Activated naive CD8-positive, alpha-beta T cell (primary cell): ENCODE results near the gene CLMN.

ENCODE experiments used
- H3K27ac Mint-ChIP-seq: one replicate; pipeline ENCODE4 v1.8.0; 2021; ENCODE audit warnings: mixed read lengths
- H3K27me3 Mint-ChIP-seq: one replicate; pipeline ENCODE4 v1.8.0; 2021; ENCODE audit warnings: mixed read lengths
- H3K36me3 Mint-ChIP-seq: one replicate; pipeline ENCODE4 v1.8.0; 2021; ENCODE audit warnings: mixed read lengths
- H3K4me1 Mint-ChIP-seq: one replicate; pipeline ENCODE4 v1.8.0; 2021; ENCODE audit warnings: low read depth, mixed read lengths
- H3K4me3 Mint-ChIP-seq: one replicate; pipeline ENCODE4 v1.8.0; 2021; ENCODE audit warnings: mild to moderate bottlenecking, mixed read lengths
- H3K9me3 Mint-ChIP-seq: one replicate; pipeline ENCODE4 v1.8.0; 2021; ENCODE audit warnings: low read depth, mixed read lengths

Gene CLMN

DNA sequence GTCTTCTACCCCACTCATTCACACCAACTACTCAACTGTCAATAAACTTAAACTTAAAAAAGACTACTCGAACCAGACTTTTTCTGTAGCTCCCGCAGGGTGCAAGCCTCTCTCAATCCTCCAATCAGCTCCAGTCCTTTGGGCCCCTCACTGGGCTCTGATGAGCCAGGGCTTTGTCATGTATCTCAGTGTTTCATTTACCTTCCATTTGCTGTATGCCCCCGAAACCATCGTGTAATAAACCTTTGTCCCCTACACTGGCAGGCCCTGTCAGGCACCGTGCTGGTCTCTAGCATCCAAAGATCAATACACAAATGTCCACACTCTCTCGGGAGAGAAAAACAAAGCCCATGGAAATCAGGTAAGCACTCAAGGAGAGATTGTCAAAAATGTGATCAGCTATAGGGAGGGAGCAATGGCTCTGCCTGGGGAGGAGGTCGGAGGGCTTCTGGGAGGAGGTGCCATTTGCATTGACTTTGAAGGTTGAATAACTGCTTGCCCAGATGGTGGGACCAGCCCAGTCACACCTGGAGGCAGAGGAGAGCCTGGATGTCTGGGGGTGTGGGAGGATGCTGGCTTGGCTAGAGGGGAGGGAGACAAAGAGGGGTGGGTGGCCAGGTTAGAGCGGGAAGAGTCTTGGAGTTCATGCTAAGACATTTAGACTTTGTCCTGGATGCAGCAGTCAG, 120.3 kb downstream of the CLMN start:
- no peaks in the 10 kb centered on the region for H3K9me3 Mint-ChIP-seq
- H3K4me1 Mint-ChIP-seq, result no peaks in the 10 kb centered on the region
- H3K27ac Mint-ChIP-seq, result no peak overlapping the region
- no peaks in the 10 kb centered on the region for H3K36me3 Mint-ChIP-seq
- no peaks in the 10 kb centered on the region for H3K27me3 Mint-ChIP-seq
- no peak overlapping the region for H3K4me3 Mint-ChIP-seq

DNA sequence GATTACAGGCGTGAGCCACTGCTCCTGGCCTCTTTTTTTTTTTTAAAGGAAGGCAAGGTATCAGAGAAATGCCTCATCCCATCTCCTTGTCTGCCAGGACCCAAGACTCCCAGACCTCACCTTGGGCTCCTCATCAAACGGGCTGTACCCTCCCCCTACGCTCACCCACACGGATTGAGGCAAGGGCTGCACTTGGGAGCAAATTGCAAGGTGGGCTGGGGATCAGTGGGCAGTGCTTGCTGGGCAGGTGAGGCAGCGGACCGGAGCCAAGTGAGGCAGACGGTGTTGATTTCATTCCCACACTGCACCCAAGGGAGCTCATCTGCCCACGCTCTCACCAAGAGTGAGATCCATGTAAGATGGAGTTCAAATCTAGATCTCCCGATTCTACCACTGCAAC, 121.4 kb downstream of the CLMN start:
- Mint-ChIP-seq H3K4me3 (no peak overlapping the region), H3K36me3 (no peaks in the 10 kb centered on the region), H3K9me3 (no peaks in the 10 kb centered on the region), H3K4me1 (no peaks in the 10 kb centered on the region), H3K27ac (no peak overlapping the region), H3K27me3 (no peaks in the 10 kb centered on the region)

DNA sequence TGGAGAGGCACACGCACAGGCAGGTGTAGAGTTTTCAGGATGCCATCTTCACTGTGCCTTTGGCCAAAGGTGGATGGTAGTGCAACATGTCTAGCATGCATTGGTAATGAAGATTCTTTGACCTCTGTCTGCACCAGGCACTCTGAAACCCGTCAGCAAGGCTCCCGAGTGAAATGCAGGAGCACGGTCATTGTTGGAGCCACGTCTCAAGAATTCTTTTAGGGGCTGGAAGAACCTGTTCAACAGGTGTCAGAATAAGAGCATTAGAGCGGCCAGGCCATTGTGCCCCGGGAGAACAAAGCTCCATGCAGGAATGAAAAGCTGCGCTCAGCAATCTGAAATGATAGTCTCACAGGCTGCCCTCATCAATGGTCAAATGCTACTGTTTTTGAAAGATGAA, 122.2 kb downstream of the CLMN start:
- Mint-ChIP-seq H3K4me1 (no peaks in the 10 kb centered on the region), H3K4me3 (no peak overlapping the region), H3K36me3 (no peaks in the 10 kb centered on the region), H3K27ac (no peak overlapping the region), H3K27me3 (no peaks in the 10 kb centered on the region), H3K9me3 (no peaks in the 10 kb centered on the region)

DNA sequence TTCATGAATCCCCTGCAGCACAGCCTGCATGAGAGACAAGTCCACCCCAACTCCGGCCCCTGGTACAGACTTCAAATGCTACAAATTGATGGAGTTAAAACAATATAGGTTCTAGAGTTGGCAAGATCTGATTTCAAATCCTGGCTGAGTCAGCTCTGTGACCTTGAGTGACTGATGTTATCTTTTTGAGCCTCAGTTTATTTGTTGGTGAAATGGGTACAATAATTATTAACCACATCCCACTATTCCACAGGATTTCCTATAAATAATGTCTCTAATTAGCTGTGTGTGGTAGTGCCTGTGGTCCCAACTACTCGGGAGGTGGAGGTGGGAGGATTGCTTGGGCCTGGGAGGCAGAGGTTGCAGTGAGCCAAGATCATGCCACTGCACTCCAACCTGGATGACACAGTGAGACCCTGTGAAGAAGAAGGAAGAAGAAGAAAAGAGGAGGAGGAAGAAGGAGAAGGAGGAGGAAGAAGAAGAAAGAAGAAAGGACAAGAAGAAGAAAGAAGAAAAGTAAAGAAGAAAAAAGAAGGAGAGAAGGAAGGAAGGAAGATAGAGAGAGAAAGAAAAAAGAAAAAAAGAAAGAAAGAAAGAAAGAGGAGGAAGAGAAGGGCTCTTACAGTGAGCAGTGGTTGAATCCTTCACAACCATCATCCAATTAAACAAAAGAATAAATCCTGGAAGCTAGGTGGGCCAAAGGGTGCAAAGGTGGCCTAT, 122.7 kb downstream of the CLMN start:
- no peaks in the 10 kb centered on the region for H3K4me1 Mint-ChIP-seq
- no peak overlapping the region for H3K4me3 Mint-ChIP-seq
- no peaks in the 10 kb centered on the region for H3K9me3 Mint-ChIP-seq
- no peaks in the 10 kb centered on the region for H3K27me3 Mint-ChIP-seq
- H3K27ac Mint-ChIP-seq, result no peak overlapping the region
- H3K36me3 Mint-ChIP-seq, result no peaks in the 10 kb centered on the region

DNA sequence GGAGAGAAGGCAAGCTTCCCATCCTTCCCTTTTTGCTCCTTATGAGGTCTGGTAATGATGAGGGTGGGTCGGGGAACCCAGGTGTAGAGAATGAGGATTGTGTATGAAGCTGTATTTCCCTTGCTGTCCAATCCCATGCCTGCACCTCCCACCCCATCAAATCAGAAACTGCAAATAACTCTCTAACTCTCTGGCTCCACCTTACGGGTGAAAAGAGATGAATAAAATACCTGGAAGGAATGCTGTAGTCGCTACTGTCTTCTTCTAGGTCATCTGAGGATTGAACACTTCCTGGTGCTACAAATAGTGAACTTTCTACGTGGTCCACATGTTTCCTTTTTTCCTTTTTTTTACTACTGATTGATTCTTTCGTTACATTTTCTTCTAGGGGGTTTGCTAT, 123.4 kb downstream of the CLMN start:
- H3K36me3 Mint-ChIP-seq, result no peaks in the 10 kb centered on the region
- no peaks in the 10 kb centered on the region for H3K4me1 Mint-ChIP-seq
- H3K9me3 Mint-ChIP-seq, result no peaks in the 10 kb centered on the region
- no peak overlapping the region for H3K27ac Mint-ChIP-seq
- H3K27me3 Mint-ChIP-seq, result no peaks in the 10 kb centered on the region
- no peak overlapping the region for H3K4me3 Mint-ChIP-seq

DNA sequence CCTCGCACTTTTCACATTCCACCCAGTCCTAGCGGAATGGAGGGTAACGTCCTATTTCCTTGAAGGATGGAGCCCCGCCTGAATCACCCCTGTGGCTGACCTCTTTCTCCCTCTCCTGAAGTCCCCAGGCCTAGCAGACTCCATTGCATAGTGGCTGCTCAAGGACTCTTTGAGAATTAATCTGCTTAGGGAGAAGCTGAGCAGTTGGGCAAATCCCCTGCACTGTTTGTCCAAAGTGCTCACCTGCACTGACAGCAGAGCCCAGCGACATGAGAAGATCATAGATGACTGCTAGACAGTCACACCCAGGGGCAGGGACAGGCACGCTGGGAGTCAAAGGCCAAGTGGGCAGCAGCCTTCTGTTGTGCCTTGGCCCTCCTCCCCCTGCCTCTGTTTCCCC, 124.7 kb downstream of the CLMN start:
- Mint-ChIP-seq H3K27me3 (peaks cover 2% of the 10 kb centered on the region), H3K27ac (no peak overlapping the region), H3K4me3 (no peak overlapping the region)

DNA sequence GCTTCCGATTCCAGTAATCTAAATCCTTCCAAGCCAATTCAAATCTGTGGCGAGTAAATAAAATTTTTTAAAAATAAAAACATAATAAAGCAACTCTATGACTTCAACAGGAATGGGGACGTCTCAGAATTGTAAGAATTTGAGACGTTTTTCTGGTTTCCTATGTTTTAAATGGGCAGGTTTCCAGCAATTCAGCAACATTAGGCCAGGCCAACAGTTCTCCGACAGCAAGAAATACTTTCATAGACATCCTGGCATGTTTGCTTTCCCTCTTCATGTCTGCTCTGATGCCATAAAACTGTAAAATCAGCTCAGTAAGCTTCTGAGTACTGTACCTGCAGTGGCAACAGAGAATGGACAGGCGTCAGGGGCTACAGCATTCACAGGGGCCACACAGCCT, 126.6 kb downstream of the CLMN start:
- no peaks in the 10 kb centered on the region for H3K4me1 Mint-ChIP-seq
- H3K36me3 Mint-ChIP-seq, result no peaks in the 10 kb centered on the region
- H3K9me3 Mint-ChIP-seq, result no peaks in the 10 kb centered on the region
- H3K27me3 Mint-ChIP-seq, result peaks cover 2% of the 10 kb centered on the region
- no peak overlapping the region for H3K4me3 Mint-ChIP-seq
- no peak overlapping the region for H3K27ac Mint-ChIP-seq

More for the DNA sequence above, 124.7 kb downstream of the CLMN start:
- Mint-ChIP-seq H3K9me3 (no peaks in the 10 kb centered on the region), H3K36me3 (no peaks in the 10 kb centered on the region), H3K4me1 (no peaks in the 10 kb centered on the region)

DNA sequence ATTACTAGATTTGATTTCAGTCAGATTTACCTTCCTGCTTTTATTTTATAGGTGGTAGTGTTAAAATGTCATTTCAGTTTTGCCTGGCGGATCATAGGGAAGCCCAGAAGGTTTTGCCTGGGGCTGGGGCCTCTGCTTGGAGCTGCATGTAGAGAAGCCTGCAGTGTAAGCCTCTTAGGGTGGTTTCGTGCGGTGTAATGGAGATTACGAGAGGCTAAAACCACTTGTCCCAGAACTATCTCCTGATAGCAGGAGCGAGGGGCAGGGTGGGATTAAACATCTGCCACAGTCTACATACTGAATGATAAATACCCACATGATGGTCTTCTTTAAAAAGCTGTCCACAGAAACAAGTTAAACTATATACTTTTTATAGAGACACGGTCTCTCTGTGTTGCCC, 127.4 kb downstream of the CLMN start:
- H3K36me3 Mint-ChIP-seq, result no peaks in the 10 kb centered on the region
- no peaks in the 10 kb centered on the region for H3K4me1 Mint-ChIP-seq
- H3K27me3 Mint-ChIP-seq, result peaks cover 2% of the 10 kb centered on the region
- no peak overlapping the region for H3K4me3 Mint-ChIP-seq
- H3K27ac Mint-ChIP-seq, result no peak overlapping the region
- no peaks in the 10 kb centered on the region for H3K9me3 Mint-ChIP-seq

DNA sequence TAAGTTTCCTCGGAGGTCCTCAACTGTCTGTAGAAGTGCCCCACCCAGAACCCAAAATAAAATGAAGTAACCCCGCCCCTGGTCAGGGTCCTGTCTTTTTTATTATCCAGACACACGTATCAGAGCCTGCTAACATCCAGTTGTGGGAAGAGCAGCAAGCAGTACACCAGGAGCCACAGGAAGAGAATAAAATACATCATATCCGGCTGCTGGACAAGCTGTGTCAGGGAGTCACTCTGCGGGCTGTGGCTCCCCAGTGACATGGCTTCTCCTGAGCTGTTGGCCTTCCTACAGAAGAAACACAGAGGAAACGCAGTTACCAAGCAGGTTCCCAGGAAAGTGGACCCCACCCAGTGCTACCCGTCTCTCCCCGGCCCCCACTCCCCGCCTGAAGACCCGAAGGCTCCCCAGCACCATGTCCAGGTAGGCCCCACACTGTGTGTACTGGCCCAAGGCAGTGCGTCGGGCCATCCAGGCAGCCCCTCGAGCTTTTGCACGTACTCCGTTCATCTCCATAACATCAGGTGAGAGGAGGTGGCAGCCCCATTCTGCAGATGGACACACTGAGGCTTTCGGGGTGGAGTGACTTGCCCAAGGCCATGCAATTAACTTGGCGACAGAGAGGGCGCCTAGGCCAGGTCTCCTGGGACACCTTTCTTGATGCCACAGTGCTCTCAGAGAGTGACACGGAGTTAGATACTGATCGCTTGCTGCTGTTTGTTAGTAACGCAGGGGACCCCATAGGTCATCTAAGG, 128.1 kb downstream of the CLMN start:
- Mint-ChIP-seq H3K9me3 (no peaks in the 10 kb centered on the region), H3K27me3 (peaks cover 5% of the 10 kb centered on the region), H3K4me1 (no peaks in the 10 kb centered on the region), H3K36me3 (no peaks in the 10 kb centered on the region), H3K27ac (no peak overlapping the region), H3K4me3 (no peak overlapping the region)

DNA sequence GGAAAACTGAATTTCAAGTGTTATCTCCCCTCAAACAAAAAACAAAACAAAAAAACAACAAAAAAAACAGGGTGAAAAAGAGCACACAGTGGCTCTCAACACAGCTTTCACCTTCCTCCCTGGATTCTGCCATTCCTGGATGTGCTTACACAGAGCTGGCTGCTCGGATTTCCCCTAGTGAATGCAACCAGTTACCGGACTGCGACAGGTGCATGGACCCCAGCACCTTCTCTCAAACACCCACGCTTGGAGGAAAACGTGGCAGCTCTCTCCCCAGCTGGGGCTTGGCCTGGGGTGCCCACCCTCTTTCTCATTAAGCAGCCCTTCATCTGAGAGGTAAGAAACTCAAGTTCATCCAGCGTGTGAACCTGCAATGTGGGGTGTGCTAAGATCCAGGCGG, 128.9 kb downstream of the CLMN start:
- Mint-ChIP-seq H3K27me3 (peaks cover 8% of the 10 kb centered on the region), H3K4me3 (no peak overlapping the region), H3K36me3 (no peaks in the 10 kb centered on the region), H3K4me1 (no peaks in the 10 kb centered on the region), H3K27ac (no peak overlapping the region), H3K9me3 (no peaks in the 10 kb centered on the region)

DNA sequence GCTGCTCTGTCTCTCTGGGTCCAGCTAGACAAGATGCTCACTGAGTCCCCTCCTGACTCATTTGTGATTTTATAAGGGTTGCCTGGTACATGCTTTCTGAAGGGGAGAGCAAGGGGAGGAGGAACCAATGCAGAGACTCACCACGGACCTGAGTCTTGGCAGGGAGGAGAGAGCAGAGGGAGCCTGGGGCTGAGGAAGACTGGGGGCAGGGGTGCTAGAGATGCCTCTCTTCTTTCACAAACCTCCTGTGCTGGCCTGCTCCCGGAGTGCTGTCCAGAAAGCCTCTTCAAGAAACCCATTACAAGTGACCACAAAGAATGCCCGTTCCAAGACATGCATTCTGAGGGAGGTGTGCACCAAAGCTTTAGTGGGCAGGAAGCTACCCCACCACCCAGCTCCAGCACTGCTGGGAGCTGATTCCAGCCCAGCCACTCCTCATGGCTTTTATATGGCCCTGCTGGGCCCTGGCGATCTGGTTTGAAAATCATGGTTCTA, 129.3 kb downstream of the CLMN start:
- Mint-ChIP-seq H3K4me3 (no peak overlapping the region), H3K4me1 (peaks cover 2% of the 10 kb centered on the region), H3K27me3 (peaks cover 13% of the 10 kb centered on the region), H3K27ac (no peak overlapping the region), H3K9me3 (no peaks in the 10 kb centered on the region), H3K36me3 (no peaks in the 10 kb centered on the region)

DNA sequence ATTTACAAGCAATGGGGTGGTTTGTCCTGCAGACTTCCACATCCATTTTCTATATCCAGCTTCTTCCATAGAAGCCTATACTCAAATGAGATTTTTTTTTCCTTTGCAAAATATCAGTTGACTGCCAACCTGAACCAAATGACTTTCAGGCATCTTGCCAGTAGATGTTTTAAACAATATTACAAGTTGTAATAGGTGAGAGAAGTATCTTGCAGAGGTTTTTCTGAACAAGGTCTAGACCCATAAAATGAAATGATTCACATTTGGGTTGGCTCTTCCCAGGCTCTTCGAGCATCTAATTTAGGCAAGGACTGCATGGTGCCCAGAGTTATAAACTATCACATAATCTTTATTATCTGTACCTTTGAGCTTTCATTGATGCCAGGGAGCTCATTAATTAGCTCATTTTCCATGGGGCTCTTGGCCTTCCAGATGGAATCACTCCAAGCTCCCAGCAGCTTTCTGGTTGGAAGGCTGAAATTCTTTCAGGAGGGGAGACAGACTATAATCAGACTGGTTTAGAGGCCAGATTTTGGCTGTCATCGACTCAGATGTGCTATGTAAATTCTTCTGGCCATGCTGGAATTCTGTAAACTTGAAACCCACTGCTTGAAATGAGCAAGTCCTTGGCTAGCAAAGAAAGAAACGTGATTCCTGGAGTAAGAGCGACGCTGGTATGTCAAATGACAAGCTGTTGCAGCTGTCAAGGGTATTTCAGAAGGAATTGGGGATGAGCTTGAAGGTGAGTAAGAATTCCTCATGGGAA, 130.2 kb downstream of the CLMN start:
- H3K36me3 Mint-ChIP-seq, result no peaks in the 10 kb centered on the region
- no peaks in the 10 kb centered on the region for H3K9me3 Mint-ChIP-seq
- peaks cover 14% of the 10 kb centered on the region for H3K27me3 Mint-ChIP-seq
- peaks cover 2% of the 10 kb centered on the region for H3K4me1 Mint-ChIP-seq
- no peak overlapping the region for H3K27ac Mint-ChIP-seq
- H3K4me3 Mint-ChIP-seq, result no peak overlapping the region

DNA sequence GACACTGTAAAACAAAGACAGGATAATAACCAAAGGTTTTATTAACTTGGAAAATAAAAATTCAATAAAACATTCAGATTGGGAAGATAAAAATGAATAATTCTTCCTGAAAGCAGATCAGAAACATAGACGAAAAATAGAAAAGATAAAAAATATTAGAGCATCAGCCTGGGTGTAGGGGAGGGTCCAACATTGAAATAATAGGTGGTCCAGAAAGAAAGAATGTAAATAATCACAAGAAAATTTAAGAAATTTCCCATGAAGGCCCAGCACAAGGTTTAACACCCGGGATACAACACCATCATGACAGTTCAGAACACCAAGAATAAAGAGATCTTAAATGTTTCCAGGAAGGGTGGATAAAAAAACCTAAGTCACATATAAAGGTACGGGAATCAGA, 131.3 kb downstream of the CLMN start:
- H3K4me1 Mint-ChIP-seq, result peaks cover 2% of the 10 kb centered on the region
- no peak overlapping the region for H3K27ac Mint-ChIP-seq
- H3K36me3 Mint-ChIP-seq, result peaks cover 2% of the 10 kb centered on the region
- peaks cover 17% of the 10 kb centered on the region for H3K27me3 Mint-ChIP-seq
- H3K4me3 Mint-ChIP-seq, result no peak overlapping the region
- H3K9me3 Mint-ChIP-seq, result no peaks in the 10 kb centered on the region

DNA sequence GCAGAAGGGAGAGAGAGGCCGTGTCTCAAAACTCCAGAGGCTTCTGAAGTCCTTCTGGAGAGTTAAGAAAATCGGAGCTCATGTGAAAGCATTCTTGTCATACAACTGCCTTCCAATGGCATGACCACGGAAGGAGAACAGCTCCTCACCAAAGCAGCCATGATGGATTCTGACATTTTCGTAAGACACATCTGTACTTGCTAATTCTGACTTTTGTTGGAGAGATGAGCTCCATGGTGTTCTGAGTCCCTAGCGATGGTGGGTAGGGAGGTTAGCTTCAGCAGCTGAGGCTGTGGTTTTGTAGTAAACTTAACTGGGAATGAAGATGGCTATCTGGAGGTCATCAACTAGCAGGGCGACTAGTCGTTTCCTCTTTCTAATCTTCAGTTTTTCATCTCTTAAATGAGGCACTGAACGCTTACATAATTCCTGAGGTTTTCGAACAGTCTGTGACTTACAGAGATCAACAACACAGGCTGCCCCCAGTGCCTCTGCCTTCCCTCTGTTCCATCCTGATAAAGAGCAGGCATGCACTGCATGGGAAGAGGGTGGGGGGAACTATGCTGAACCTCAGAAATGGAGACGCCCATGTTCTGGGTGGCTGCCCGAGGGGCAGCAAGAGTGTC, 133.8 kb downstream of the CLMN start:
- no peak overlapping the region for H3K27ac Mint-ChIP-seq
- no peaks in the 10 kb centered on the region for H3K9me3 Mint-ChIP-seq
- H3K4me3 Mint-ChIP-seq, result no peak overlapping the region

More for the DNA sequence above, 133.8 kb downstream of the CLMN start:
- peaks cover 17% of the 10 kb centered on the region for H3K27me3 Mint-ChIP-seq
- H3K36me3 Mint-ChIP-seq, result peaks cover 6% of the 10 kb centered on the region
- H3K4me1 Mint-ChIP-seq, result peaks cover 2% of the 10 kb centered on the region
